Frontal cortex (tissue), 4 donors: ENCODE measurements around the gene SOCS4. TPM values are rescaled to one million over a fixed set of nuclear protein-coding genes. Genes with fewer than 3 reads are reported as not detected.
"Not testable (repeated sequence)": the region's sequence is repeated elsewhere in the genome, so short reads cannot be mapped to it uniquely, and the experiment has no call there.

Experiments
- DNase-seq, 2 donors: peaks; one replicate each; pipeline ENCODE4 v3.0.0; 2012; ENCODE audit warnings: low spot score in 2 of 2
- FAIRE-seq: peaks from 2 replicates; lab custom pipeline; 2012; peaks lifted over from hg19 to GRCh38; lab: Jason Lieb, UNC
- total RNA-seq: library from RNA; depleted of rRNA; stranded (reverse); fragments of >200 nt; gene quantifications from one replicate; pipeline ENCODE4 v1.2.3, GENCODE V29; 2014
- donor health status: control.
- donor health status: control.
- donor health status: control.

The SOCS4 gene, protein sequence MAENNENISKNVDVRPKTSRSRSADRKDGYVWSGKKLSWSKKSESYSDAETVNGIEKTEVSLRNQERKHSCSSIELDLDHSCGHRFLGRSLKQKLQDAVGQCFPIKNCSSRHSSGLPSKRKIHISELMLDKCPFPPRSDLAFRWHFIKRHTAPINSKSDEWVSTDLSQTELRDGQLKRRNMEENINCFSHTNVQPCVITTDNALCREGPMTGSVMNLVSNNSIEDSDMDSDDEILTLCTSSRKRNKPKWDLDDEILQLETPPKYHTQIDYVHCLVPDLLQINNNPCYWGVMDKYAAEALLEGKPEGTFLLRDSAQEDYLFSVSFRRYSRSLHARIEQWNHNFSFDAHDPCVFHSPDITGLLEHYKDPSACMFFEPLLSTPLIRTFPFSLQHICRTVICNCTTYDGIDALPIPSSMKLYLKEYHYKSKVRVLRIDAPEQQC
- 44.0 TPM for total RNA-seq

DNA sequence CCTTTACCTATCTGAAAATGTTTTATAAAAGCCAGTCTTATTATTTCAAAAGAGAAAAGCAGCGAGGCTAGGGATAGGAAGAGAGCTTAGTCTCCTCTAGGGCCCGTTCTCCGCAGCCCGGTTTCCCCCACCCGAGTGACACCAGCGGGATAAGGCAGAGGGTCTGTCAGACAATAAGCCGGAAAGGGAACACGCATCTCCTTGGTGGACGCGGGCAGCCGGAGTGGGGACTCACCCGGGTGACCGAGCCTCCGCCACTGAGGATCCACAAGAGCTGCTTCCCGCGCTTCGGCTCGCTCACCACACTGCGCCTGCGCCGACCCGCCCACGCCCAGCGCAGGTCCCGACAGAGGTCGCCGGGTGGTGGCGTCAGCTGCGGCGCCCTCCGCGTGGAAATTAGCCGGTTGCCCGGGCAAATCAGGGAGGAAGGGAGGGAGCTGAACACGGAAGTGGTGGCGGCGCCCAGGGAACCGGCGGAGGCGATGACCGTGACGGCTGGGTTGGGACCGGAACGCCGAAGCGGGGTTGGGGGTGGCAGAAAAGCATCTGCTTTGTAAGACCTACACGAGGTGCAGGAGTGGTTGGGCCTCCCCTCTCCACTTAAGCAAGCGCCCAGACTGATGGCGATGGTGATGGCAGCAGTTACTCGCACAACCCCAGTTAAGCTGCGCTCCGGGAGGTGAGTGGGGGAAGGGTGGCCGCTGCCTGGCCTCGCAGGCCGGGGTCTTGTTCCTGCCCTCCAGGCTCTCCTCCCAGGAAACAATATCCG is at the start of gene SOCS4, which contains the start of gene WDHD1:
TSS of gene SOCS4 (plus strand) at position 444 of the 769 bp plus-strand sequence. CDS start 15,806 bp downstream, outside the sequence.
TSS of gene WDHD1 (minus strand) at position 307 of the 769 bp plus-strand sequence. CDS start 312 bp downstream, outside the sequence.
- FAIRE-seq: no peak

DNA sequence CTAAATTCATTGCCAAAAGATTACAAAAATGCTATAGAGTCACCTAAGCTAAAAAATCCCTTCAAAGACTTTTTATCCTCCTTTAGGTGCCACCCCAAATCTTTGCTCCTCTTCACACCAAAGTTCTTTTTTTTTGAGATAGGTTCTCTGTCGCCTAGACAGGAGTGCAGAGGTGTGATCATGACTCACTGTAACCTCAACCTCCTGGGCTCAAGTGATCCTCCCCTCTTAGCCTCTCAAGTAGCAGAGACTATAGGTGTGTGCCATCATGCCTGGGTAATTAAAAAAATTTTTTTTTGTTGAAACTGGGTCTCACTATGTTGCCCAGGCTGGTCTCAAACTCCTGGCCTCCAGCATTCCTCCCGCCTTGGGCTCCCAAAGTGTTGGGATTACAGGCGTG is 48.0 kb upstream of the SOCS4 start:
- FAIRE-seq (no peak), DNase-seq (no peak)

More for the DNA sequence above, at the start of gene SOCS4, which contains the start of gene WDHD1:
- peak; percentile 83 to 86 for DNase-seq

DNA sequence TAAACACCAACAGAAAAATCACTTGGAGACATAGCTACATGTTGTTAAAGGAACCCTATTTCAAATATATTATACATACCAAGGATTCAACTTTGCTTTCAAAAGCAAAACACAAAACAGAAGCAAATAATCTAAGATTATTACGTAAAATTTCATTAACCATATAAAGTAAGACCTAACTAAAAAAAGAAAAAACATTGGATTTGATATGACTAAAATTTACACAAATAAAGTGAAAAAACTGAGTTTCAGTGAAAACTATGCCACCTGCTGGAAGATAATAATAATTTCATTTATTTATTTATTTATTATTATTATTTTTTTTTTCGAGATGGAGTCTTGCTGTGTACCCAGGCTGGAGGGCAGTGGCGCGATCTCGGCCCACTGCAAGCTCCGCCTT is 45.3 kb upstream of the SOCS4 start:
- DNase-seq (no peak), FAIRE-seq (peak; percentile 77)

DNA sequence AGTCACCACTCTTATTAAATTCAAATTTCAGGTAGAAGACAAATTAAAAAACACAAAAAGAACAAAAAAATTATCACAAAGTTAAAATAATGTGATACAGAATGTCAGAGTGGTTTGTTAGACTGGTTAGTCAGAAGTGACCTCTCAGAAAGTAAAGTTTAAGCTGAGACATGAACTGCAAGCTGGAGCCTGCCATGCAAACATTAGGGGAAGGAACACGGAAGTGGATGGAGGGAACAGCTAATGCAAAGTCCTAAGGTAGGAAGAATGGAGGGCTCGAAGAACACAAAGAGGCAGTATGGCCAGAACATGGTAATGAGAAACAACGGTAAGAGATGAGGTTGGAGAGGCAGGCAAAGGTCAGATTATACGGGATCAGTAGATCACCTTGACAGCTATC is 41.9 kb upstream of the SOCS4 start:
- DNase-seq: no peak
- FAIRE-seq: no peak

DNA sequence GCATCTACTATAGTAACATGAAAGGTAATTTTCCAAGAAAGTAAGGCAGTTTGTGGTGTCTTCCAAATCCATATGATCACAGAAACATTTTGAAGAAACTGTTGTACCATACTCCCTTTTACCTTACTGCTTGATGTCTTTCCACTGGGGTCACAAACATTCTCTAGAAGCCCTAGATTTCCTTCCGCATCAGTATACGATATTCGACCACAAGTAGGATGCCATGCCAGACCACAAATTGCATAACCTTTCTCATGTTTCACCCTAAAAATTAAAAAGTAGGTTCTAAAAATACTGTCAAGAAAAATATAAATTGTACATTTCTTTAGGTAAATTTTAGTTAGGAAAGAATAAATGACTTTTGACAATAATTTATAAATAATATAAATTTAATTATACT is 26.7 kb upstream of the SOCS4 start:
- FAIRE-seq: no peak
- DNase-seq: no peak

DNA sequence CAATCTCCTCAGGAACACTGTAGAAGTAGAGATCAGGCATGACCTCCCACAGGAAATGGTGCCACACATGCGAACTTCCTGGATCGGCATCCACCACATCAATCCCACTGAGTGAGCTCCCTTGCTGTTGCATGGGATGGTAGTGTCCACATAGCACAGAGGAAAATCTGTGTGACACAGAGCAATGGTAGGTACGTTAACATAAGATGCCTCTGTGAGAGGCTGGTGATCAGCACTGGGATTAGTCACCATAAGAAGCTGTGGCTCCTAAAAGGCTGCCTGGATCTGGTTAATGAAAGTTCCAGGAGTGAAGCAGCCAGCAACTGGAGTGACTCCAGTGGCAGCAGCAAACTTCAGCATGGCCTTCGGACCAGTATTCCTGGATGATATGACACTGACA is 22.0 kb upstream of the SOCS4 start:
- no peak for DNase-seq
- no peak for FAIRE-seq

DNA sequence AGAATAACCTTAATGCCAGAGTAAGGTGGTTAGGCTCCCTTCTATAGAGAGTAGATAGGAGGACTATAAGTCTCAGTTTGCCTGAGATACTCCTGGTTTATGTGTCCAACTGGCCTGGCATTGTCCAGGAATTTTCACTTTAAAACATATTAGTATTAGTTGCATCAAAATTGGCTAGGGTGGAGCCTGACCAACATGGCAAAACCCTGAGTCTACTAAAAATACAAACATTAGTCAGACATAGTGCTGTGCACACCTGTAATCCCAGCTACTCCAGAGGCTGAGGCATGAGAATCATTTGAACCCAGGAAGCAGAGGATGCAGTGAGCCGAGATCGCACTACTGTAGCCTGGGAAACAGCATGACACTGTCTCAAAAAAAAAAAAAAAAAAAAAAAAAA is 12.0 kb upstream of the SOCS4 start:
- FAIRE-seq: no peak
- DNase-seq: no peak

DNA sequence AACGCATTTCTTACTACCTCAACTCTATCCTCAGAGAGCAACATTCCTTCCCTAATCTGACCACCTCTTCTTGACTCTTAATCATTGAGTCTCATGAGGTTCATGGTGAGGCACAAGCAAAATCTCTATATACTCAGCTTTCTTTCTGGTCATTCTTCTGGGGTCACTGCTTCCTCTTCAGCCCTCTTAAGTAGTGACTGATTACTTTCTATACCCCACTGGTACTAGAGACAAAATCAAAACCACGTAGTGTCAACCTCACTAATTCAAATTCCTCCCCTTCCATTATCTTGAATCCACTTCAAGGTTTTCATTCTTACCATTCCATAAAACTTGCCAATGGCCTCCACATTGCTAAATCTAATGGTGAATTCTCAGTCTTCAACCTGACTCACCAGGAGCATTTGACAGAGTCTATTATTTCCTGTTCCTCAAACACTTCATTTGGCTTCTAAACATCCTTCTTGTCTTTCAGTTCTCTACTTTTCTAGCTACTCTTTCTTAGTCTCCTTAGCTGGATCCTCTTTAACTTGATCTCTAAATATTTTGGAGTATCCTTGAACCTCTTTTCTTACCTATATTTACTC is 7.0 kb upstream of the SOCS4 start:
- FAIRE-seq (no peak), DNase-seq (no peak)

DNA sequence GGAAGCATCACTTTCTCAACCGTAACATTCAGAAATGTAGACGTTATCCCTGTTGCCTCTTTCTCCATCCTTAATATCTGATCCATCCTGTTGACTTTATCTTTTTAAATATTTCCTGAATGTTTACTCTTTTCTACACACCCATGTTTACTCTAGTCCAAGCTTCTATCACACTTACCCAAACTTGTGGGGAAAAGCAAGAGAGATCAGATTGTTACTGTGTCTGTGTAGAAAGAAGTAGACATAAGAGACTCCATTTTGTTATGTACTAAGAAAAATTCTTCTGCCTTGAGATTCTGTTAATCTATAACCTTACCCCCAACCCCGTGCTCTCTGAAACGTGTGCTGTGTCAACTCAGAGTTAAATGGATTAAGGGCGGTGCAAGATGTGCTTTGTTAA is 2.7 kb upstream of the SOCS4 start:
- FAIRE-seq, DNase-seq: not testable (repeated sequence)

DNA sequence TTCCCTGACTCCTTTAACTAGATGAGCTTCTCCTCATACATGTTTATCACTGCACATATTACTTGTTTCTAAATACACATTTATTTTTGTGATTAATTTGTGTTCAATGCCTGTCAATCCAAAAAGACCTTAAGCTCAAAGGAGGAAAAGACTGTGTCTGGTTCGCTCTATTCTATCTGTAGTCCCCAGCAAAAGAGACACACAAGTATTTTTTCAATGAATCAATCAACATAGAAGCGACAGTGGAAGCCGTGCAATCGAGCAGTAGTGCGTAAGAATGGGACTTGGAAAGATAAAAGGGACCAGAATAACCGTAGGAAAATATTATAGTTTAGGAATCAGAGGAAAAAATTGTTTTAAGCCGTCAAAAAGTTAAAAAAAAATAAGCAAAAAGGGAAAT is 1.1 kb upstream of the SOCS4 start:
- no peak for FAIRE-seq
- no peak for DNase-seq

DNA sequence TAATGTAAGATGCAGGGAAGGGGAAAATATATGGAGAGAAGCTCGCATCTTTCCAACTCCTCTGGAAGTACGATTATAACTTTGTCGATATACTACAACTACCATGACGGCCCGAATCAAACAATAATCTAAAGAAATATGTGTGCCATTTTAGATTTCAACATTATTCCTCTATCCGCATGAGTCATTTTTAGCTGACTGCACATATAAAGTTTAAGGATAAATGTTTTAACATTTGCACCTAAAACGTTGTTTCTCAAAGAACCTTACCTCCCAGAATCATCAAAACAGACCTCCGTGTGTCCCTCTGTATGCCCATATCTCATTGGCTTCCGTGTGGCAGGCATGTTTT is 619 bp upstream of the SOCS4 start:
- FAIRE-seq (no peak), DNase-seq (no peak)

DNA sequence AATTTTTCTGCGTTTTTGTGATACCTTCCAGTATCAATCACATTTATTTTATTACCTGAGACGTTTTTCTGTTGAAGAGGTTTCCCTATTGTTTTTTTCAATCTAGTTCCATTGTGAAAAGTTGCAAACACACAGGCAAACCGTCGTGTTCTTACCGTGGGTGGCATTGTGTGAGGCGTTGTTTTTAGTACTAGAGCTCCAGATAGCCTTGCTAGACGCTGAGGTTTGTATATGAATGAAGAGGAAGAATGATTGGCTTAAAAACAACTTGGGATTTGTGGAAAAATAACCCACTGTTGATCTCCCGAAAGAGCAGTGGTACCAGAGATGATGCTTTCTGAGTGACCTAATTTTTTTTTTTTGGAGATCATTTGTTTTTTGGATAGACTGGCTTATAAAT is 1.0 kb downstream of the SOCS4 start:
- DNase-seq (no peak), FAIRE-seq (no peak)

DNA sequence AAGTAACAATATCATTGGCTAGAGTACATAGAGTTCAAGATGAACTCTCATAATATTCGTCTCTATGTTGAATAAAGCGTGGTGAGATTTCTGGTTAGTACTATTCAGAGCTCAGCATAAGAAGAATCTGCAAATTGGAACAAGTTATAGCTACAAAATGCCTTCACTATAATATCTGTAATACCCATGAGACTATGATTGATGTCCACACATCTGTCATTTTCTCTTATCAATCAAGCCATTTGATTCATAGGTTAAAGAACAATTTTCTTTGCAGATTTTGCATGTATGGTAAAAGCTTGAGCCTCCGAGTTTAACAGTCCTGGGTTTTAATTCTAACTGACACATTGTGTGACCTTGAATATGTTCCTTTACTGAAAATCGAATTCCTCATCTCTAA is 1.4 kb downstream of the SOCS4 start:
- no peak for FAIRE-seq
- no peak for DNase-seq

DNA sequence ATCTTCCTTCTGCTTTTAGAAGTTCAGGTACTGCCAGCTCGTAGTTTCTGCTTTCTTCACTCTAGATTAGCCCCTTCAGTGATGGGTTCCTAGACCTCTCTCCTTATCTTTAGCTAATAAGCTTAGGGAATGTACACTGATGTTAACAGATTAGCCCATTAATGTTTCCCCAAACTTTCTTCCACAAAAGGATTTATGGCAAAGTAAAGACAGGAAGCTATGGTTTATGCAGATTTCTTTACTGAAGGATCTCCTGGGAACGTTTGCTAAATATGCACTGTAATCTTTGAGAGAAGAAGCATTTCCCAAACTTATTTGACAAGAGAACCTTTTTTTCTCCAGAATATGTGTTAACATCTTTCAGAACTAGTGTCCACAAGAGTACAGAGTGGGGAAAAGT is 4.2 kb downstream of the SOCS4 start:
- no peak for DNase-seq
- FAIRE-seq: no peak

DNA sequence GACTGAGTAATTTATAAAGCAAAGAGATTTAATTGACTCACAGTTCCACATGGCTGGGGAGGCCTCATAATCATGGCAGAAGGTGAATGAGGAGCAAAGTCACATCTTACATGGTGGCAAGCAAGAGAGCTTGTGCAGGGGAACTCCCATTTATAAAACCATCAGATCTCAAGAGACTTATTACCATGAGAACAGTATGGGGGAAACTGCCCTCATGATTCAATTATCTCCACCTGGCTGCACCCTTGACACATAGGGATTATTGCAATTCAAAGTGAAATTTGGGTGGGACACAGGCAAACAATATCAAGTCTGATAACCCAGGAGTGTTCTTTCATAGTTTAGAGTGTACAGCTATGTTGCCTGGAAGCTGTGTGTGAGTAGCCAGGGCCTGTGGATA is 11.0 kb downstream of the SOCS4 start:
- not testable (repeated sequence) for DNase-seq, FAIRE-seq

DNA sequence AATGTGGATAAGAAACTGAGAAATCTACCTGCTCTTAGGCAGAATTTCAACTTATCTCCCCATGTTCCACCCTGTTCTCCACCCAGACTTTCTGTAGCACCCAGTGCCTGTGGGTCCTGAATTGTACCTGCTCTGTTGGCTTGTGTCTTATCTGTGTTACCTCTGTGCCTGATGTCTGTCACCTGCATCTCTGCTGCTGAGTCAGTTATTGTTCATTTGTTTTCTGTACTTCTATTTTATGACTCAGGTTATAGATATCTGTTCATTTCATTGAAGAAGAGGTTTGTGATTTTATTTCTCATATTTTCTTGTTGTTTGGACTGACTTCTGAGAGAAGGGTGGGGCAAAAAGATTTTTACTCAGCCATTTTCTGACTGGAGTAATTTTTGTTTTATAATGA is 11.7 kb downstream of the SOCS4 start:
- FAIRE-seq (no peak), DNase-seq (no peak)

DNA sequence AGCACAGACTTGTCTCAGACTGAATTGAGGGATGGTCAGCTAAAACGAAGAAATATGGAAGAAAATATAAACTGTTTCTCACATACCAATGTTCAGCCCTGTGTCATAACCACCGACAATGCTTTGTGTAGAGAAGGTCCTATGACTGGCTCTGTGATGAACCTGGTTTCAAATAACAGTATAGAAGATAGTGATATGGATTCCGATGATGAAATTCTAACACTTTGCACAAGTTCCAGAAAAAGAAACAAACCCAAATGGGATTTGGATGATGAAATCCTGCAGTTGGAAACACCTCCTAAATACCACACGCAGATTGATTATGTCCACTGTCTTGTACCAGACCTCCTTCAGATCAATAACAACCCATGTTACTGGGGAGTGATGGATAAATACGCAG is 16.5 kb downstream of the SOCS4 start:
- DNase-seq (no peak), FAIRE-seq (no peak)

DNA sequence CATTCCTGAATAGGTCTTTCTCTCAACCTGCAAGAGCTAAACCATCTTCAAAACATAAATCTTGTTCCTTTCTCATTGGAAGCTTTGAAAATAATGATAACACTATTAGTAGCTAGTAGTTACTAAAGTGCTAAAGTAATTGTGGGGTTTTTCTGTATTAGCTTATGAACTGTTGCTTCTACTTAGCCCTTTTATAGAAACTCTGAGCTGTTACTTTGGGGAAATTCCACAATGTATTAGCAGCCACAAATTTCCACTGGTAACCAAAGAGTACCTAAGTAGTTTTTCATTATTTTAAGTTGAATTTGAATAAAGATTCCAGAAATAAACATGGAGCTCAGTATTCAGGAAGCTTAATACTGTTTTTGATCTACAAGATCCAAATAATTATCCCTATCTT is 18.1 kb downstream of the SOCS4 start:
- DNase-seq (no peak), FAIRE-seq (no peak)

DNA sequence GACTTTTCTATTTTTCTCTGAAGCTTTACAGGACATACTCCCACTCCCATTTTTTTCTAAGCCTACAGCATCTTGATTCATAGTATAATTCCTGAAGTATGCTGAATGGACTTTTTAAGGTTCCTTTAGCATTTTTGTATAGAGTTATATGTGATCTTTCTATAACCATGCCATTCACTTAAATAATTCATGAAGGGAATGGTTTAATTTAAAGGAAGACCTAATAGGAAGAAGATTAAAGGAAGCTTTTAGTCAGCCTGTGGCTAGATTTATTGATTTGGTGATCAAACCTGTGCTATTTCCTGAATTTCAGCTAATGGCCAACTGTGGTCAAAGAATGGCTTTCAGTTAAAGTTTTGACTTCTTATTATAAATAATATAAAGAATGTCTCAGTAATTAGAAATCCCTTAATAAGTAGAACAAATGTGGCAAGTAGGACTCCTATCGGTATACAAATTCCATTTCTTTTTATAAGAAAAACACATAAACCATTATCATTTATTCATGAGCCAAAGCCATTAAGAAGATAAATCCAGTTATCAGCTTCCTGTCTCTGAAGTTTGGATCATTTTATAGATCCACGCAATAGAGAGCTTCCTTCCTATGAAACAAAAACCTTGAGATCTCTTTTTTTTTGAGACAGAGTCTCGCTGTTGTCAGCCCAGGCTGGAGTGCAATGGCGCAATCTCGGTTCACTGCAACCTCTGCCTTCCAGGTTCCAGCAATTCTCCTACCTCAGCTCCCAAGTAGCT is 20.4 kb downstream of the SOCS4 start:
- DNase-seq: no peak
- no peak for FAIRE-seq

DNA sequence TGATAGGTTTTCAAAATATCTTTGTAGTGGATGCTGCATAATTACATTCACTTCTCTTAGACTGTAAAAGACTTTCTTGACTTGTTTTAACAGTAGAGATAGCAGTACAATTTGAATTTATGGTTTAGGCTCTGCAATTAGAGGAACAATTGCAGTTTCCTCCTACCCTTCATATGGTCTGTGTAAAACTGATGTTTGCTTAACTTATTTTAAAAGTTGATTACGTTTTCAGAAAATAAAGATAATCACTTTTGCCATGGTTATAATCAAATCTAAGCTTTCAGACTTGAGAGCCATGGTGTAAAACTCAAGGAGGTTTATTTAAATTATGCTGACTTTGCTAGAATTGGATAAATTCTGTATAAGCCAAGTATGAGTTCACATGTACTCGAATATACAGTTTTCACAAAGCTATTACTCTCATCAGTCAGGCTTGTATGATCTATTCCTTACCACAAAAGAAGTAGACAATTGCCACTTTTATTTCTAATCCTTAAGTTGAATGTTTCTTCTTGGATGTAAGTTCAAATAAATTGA is 21.9 kb downstream of the SOCS4 start:
- FAIRE-seq: no peak
- no peak for DNase-seq
